ENCODE results near the gene NRXN2.
A peak's percentile ranks its signal among the peaks of the same experiment; 100 is the strongest.

Gene NRXN2

DNA sequence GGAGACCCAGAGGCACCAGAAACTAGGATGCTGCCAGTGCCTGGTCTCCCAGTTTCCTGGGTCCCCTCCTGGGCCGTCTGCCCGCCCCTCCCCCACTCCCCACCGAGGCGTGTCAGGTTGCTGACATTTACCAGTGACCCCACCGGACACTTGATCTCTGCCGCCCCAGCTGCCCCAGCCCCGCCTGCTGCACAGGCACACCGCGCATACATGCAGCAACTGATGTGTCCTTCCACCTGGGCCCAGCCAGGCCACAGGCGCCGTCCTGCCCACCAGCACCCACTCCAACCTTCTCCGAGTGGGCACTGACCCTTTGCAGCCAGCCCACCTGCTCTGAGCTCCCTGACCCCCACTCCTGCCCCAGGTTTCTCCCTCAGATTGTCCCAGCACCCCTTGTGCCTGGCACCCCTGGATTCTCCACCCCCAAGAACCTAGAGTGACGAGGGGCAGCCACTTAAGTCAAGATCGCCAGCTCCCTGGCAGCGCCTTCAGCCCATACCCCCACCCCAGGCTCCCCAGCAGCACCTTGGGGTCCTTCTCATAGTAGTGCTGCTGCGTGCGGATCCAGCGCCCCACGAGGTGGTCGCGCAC is 36.2 kb upstream of the NRXN2 start:
- DNase-seq (ENCODE audit: low spot score): peak; percentile 48

DNA sequence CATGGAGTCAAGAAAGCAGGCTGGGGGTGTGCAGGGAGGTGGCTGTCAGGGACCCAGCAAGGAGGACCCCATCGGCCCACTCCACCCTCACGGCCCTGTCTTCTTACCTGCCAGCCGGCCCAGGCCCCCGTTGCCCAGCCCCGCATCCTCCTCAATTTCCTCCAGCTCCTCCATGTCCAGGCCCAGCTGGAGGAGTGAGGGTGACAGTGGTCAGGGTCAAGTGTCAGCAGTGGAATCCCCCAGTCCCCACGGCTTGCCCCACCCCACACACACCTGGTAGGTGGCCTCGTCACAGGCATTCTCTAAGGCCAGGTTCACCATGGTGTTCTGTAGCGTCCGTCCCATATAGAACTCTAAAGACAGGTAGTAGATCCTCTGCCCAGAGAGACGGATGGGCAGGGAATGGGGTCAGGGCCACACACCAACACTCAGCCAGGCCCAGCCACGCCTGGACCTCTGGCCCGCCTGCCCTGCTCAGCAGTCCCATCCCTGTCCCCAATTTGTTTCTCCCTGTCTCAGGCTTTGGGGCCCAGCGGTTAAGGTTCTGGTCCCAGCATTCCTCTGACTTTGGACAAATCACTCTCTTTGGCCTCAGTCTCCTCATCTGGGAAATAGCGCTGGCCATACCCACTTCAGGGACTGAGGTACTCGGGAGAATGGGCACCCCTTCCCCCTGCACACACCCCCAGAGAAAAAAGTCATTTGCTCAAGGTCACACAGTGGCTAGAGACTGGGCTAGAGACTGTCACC is 35.5 kb upstream of the NRXN2 start:
- DNase-seq (ENCODE audit: low spot score): no peak

DNA sequence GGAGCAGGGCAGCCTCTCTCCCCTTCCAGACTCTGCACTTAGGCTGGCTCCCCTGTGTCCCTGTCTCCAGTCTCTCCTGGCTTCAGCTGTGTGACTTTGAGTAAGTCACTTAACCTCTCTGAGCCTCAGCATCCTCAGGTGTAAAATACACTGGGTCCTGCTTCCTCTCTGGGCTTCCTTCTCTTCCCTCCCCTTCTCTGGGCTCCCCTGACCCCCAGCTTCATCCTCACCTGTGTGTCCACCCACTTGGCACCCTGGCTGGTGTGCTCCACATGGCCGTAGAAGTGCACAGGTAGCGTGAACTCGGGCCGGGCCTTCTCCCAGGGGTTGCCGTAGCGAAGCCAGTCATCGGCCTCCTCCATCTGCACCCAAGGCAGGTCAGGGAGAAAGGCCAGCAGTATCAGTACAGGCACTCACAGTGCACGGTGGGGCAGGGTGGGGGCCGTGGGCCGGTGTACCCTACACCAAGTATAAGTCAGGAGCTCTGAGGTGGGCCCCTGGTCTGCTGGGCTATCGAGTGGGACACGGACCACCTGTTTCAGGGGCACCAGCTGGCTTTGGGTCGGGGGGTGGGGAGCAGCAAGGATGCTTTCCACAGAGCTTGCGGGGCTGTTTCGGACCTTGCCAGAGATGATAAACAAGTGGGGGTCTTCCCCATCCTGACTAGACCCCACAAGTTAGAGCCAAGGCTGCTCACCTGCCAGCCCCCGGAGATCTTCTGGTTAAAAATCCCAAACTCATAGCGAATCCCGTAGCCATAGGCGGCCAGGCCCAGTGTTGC is 34.7 kb upstream of the NRXN2 start:
- no peak for DNase-seq (ENCODE audit: low spot score)

DNA sequence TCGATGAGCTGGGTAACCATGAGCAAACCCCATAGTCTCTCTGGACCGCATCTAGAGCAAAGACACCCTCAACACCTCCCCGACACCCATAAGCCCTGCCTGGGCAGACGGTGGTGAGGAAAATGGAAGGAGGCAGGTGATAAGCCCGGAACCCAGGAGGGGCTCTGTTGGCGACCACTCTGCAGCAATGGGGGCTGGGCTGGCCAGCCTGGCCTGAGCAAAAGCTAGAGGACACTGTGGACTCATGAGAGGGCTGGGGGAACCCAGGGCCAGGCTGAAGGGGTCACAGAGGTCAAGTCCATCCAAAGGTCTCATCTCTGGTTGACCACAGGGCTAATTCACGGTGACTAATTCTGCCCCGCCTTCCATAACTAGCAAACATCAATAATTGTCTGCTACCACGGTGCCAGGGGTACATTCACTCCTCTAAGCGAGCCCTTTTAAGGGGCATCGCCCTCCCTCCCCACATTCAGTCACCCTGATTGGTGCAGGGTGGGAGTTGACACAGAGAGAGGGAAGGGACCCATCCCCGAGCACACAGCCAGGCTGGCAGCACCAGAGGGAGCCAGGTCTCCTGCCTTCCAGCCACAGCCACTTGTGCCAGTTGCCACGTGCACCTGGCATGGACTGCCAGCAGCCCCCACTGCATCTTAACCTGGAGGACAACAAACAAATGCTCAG is 32.8 kb upstream of the NRXN2 start:
- DNase-seq (ENCODE audit: low spot score): no peak

DNA sequence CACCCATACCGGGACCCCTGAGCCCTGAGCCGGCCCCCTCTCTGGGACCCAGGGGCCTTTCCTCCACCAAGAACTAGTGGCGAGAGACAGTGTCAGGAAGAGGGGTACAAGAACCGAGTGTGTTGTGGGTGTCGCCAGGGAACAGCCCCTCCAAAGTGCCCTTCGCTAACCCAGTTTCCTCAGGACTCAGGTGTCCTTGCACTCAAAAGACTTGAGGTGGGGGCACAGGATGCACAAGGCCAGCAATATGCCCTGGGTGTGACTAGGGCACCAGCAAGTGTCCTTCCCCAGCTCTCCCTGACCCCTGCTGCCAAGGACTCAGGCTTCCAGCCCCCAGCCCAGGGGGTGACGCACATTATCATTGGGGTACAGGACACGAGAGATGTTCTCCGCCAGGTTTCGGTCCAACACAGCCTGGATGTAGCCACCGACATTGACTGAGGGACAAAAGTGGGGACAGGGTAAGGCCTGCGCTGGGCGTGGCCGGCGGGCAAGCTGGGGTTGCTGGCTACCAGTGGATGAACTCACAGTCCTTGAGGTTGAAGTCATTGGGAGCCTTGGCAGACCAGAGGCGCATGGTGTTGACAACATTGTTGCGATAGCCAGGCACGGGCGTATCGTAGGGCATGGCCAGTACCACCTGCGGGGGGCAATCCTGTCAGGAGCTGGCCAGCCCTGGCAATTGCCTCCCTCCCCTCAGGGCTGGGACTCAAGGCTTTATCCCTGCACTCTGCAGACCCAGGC is 32.1 kb upstream of the NRXN2 start:
- DNase-seq (ENCODE audit: low spot score): no peak

DNA sequence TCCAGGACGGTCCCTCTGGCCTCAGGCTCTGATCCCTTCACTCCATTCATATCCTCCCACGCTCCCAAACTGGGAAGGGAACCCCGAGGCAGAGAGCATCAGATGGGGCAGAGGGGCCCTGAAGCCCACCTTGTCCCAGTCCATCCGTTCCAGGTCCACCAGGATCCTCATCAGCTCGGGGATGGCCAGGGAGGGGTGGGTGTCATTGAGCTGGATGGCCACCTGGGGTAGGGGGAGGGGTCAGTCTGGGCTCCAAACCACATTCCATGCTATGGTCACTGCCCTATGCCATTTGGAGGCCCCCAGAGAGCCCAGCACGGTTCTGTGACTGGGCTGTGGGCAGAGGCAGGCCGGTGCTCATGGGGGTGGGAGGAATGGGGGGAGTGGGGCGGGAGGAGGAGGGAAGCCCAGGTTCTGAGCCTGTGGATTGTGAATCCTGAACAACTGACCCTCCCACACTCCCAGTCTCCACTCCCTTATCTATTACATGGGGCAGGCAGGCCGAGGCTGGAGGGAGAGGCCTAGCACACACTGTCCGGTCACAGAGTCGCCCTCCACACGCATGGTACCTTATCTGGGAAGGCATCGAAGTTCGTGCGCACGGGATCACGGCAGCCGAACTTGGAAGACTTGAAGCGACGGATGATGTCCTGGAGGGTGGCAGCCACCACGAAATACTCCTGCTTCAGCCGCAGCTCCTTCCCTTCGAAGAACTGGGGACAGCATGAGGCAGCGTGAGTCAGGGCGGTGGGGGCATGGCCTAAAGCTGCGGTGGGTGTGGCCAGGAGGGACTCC is 31.3 kb upstream of the NRXN2 start:
- DNase-seq (ENCODE audit: low spot score): peak; percentile 46

DNA sequence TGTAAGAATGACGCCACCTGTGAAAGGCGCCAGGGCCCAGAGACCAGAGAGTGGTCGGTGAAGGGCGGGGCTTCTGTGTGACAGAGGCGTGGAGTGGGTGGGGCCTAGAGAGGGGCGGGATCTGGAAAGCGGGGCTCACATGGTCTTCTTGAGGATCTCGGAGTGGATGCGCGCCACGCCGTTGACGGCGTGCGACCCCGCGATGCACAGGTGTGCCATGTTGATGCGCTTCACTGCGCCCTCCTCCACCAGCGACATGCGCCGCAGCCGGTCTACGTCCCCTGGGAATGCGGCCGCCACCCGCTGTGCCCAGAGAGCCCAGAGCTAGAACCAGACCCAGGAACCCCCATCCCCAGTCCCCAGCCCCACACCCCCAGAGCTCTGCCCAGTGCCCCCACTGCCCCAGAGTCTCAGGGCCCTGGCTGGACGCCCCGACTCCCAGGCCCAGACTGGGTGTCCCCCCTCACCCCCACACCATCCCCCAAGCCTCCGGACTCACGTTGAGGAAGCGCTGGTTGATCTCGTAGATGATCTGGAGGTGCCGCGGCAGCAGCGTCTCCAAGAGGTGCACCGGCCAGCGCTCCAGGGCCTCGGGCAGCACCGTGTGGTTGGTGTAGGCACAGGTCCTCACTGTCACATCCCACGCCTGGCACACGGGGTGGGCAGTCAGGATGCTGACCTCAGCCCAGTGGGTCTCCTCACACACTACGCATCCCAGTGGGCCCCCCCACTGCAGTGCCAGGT is 30.6 kb upstream of the NRXN2 start:
- no peak for DNase-seq (ENCODE audit: low spot score)

DNA sequence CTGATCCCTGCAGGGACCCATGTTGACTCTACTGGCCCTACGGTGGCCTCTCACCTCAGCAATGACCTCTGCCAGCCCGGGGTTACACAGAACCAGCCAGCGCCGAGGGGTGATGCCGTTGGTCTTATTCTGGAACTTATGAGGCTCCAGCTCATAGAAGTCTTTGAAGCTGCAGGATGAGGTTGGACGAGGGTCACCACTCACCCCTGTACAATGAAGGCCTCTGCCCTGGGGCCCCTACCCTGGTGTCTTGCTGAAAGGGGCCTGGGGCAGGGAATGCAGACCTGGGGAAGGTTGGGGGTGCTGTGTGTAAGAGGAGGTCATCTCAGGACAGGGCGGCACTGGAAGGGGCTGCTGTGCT is 30.0 kb upstream of the NRXN2 start:
- DNase-seq (ENCODE audit: low spot score): no peak

DNA sequence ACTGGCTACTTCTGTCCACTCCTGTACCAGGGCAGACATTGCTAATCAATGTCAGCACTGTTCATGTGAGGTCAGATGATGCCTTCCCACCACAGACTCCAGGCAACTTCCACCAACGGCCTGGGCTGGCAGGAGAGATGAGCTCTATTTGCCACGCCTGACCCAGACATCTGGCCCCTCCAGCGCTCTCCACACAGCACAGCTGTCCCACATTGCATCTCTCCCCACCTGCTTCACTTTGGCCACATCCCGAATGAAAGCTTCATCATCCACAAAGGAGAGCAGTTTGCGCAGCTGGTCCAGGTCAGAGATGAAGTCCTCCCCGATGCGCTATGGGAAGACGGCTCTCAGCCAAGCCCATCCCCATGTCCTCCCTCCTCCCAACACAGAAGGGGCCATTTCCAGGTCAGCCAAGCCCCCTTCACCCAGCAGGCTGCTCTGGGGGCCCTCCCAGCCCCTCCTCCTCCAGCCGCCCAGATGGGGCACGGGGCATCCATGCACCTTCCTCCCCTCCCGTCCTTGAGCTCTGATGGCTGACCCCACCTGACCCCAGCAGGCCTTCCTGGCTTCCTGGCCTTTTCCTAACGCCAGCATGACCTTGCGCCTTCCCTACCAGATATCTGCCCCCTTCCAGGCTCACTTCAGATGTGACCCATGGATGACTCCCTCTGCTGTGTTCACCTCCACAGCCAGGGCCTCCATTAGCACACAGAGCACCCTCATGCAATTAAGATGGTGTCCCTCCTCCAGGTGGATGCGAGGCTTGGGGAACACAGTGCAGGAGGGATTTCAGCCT is 29.4 kb upstream of the NRXN2 start:
- peak; percentile 40 for DNase-seq (ENCODE audit: low spot score)

DNA sequence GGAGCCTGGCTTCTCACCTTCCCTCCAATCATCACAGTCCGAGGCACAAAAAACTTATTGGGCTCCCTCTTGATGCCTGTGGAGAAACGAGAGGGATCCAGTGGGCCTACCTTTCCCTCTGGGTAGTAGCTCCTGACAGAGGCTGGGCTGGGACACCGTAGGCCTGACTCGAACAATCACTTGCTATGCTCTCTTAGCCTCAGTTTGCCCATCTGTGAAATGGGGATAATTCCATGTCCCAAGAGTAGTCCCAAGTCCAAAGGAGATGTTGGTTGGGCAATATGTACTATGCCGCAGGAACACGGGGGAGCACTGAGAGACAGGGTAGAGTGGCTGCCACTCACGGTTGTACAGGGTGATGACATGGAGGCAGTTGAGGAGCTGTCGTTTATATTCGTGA is 28.6 kb upstream of the NRXN2 start:
- DNase-seq (ENCODE audit: low spot score): no peak

DNA sequence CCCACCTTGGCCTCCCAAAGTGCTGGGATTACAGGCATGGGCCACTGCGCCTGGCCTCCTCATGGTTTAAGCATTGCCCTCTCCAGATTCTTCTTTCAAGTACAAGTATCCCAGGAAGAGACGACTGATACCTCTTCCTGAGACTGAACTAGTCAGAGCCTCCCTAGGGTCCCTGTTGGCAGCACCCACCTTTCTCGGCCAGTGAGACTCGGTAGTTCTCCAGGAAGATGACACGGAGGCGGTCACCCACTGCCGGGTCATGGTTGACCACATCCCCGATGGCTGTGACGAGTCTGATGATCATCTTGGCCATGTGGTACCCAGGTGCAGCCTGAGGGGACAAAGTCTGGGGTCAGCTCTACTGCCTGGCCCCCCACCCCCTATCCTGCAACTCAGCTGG is 28.1 kb upstream of the NRXN2 start:
- DNase-seq (ENCODE audit: low spot score): no peak

DNA sequence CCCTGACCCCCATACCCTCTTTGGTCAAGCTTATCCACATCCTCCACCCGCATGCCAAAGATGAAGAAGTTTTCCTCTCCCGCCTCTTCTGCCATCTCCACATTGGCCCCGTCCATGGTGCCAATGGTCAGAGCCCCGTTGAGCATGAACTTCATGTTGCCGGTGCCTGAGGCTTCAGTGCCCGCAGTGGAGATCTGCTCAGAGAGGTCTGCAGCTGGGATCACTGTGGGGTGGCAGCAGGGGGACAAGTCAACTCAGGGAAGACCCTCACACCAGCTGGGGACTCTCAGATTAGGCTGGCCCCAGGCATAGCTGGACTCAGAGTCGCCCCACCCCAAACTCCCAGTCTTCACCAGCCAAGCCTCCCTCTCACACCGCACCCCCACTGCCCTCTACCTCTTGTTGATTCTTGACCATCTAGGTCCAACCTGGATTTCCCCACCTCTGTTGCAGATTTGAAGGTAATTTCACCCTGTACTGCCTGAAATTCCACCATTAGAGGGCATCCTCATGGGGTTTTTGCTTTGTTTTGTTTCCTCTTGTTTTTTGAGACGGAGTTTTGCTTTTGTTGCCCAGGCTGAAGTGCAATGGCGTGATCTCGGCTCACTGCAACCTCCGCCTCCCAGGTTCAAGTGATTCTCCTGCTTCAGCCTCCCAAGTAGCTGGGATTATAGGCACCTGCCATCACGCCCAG is 27.5 kb upstream of the NRXN2 start:
- DNase-seq (ENCODE audit: low spot score): no peak

DNA sequence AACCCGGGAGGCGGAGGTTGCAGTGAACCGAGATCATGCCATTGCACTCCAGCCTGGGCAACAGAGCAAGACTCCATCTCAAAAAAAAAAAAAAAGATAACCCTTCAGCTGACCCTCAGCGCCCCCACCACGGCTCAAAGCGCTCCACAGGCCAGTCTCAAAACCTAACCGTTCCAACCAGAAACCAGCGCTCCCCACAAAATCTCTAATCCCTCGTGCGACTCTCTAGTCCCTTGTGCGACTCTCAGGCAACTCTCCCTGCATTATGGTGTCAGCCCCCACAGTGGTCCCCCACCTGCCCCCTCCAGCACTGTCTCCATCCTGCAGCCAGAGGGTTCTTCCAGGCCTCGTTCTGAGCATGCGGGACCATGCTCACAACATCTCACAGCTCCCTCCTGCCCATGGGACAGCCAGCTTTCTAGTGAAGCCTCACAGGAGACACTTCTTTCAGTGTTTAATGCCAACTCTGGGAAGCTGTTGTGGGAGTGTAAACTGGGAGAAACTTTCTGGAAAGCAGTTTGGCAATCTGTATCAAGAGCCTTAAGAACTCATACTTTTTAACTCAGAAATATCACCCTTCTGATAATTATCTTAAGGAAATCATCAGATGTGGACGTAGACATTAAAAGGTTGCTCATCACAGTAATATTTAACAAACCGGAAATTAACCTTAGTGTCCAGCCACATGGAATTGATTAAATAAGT is 25.1 kb upstream of the NRXN2 start:
- no peak for DNase-seq (ENCODE audit: low spot score)

DNA sequence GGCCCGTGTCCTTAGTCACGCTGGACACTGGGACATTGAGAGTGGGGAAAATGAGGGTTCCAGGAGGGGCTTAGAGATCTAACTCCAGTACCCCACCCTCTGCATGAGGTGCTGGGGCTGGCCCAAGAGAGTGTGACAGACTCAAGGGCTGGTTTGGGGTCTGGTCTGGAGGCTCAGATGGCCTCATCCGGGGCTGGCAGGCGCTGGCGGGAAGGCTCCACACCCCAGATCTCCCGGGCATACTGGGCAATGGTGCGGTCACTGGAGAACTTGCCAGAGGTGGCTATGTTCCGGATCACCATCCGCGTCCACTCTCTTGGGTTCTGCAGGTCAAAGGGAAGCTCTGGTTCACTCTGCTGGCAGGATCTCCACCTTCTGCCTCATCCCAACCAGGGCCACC is 23.5 kb upstream of the NRXN2 start:
- no peak for DNase-seq (ENCODE audit: low spot score)

DNA sequence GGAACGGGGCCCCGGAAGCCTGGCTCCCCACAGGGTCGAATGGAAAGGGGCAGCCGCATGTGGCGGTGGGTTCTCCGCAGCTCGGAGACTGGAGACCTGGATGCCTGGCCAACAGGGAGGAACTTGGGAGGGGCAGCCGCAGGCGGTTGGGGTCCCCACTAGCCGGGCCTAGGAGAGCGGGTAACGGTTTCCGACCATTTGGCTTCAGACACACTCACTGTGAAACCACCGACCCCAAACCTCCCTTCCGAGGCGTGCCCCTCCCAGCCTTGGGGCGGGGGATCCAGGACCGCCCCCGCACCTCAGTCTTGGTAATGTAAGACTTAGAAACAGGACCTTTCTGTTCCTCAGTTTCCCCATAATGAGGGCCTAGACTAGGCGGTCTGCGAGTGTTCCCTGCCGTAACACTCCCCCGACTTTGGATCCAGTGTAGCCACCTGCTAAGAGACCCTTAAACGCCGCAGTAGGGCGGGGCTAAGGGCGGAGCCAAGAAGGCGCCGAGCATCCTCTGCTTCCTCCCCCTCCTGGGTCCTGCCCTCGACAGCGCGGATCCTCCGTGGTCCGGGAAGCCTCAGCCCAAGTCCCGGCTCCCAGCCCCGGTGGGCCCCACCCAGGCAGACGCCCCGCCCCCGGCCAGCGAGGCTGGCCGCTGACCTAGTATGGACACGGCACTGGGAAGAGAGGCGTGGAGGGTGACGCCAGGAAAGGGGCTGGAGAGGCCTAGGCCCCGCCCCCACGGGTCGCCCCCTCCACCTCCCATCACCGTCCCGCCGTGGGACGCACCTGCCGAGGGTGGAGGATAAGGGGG is 22.7 kb upstream of the NRXN2 start:
- peak; percentile 87 for DNase-seq (ENCODE audit: low spot score)

DNA sequence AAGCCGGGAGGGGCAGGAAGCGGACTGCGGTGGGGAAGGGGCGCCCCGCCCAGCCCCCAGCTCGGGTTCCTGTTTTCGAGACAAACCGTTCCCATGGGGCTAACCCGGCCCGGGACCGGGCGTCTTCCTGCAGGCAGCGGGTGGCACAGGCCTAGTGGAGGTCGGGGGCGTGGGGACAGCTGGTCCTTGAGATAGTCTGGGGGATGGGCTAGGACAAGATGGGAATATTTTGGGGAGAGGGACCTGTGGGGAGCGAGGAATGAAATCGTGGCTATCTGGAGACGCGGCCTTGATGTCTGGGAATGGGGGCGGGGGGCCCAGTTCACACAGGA is 22.2 kb upstream of the NRXN2 start:
- peak; percentile 72 for DNase-seq (ENCODE audit: low spot score)

DNA sequence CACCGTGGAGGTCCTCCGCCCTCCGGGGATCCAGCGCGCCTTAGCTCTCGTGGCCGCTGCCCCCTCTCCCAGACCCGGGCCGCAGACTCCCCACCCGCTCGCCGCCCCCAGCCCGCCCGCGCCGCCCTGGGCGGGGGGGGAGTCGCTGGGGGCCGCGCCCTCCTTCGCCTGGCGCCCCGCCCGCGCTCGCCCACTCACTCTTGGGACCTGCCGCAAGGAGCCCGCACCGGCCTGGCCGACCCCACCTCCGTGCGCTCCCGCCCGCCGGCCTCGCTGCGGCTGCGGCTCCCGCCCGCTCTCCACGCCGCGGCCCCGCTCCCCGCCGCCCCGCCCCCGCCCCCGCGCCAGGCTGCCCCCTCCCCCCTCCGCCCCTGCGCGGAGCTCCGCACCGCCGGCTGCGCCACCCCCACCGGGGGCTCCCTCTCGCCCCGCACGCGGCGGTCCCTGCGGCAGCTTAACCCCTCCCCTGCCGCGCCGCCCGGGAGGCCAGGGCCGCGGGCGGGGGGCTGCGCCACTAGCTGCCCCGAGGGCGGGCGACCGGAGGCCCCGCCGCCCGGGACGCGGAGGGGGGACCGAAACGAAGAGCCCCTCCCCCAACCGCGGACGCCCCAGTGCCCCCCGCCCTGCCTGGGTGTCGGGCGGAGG is 21.7 kb upstream of the NRXN2 start:
- no peak for DNase-seq (ENCODE audit: low spot score)
